ENCODE measurements around the gene TCTN2.

TCTN2 gene

DNA sequence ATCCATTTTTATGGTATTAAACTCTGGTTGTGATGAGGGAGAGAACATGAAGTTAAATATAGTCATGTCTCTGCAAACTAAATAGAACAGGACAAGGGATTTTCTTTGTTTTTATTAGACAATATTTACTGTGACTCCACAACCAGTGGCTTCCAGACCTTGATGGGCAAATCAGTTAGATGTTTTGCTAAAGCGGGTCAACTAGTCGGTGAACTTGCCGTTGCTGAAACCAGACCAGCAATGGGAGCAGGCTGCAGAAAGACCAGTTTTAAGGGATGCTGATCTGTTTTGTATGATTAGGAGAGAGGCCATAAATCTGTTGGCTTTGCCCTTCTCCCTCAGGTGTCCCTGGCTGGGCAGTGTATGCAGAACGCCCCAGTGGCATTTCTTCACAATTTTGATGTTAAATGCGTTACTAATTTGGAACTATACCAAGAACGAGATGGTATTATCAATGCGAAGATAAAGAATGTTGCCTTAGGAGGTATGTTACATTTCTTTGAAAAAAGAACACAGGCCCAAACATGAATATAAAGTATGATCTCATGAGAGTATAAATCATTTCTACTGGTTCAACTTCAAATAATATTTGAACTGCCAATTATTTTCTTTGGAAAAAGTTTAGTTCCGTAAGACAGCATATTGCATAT lies 19.4 kb downstream of the TCTN2 start:
- DNase-seq = no peak

DNA sequence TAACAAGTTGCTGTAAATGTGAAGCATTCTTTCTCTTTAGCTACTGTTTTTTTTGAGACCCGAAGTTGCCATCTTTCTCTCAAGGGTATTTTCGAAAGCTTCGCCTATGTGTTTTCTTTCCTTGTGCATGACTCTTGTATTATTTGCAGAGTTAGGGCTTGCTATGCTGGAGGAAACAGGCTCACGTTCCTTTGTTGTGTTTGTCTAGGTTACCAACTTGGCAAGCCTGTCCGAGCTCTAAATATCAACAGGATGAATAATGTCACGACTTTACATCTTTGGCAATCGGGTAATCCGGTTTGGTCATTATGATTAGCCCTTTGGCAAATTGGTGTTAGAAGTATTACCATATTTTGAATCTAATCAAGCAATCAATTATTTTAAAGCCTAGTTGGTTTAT lies 25.3 kb downstream of the TCTN2 start:
- DNase-seq = no peak

DNA sequence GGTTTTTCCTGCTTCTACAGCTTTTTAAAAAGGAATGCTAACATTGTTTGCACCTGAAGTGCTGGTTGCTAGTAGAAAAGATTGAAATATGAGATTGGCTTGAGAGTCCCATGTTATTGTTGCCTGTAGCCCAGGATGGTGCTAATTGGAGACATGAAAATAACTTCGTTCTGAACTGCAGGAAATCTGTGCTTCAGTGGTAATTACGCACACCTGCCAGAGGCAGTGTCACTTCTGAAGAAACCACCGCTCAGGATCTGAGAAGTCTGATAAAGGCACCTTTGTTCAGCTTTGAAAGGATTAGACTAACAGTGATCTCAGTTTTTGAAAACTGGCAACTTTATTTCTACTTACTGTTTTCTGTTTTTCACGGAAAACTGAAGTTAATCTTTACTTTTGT lies 25.7 kb downstream of the TCTN2 start:
- DNase-seq = no peak

DNA sequence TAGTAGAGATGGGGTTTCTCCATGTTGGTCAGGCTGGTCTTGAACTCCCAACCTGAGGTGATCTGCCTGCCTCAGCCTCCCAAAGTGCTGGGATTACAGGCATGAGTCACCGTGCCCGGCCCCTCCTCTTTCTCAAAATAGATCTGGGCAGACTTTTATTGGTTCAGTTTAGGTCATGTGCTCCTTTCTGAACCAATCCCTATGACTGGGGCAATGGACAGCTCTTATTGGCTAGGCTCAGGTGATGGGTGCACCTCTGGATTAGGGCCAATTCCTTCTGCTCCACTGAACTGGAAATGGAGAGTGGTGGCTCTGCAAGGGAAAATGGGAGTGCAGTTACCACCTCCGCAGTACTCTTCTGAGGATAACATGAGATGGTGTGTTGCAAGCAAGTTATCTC lies 35.0 kb downstream of the TCTN2 start:
- DNase-seq = no peak

DNA sequence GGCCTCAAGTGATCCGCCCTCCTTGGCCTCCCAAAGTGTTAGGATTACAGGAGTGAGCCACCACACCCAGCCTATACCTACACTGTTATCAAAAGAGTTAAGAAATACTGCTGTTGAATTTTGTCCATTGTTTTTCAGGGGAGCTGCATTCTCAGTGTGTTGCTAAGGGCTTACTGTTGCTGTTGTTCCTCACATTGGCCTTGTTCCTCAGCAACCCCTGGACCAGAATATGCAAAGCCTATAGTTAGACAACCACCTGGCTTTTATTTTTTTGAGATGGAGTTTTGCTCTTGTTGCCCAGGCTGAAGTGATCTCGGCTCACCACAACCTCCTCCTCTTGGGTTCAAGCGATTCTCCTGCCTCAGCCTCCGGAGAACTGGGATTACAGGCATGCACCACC lies 36.6 kb downstream of the TCTN2 start:
- DNase-seq = no peak

DNA sequence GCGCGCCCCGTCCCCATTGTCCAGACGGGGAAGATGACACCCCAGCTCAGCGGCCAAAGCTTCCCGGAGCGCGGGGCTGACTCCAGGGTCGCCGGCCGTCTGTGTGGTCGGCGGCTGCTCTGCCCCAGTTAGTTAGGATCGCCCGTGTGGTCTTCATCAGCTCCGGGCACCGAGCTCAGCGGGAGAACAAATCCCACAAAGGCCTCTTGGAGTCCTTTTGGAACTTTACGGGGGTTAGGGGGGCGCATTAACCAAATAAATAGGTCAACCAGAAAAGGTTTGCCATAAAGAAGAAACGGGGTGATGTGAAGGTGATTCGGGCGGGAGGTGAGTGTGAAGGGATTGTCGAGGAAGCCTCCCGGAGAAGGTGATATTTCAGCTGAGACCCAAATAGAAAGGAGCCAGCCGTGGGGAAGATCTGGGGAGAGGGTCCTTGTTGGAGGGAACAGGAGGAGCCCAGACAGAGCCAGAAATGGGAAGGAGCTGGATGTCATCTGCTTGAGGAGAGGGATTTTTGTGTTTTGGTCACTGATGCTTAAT lies 41.9 kb downstream of the TCTN2 start:
- no peak for DNase-seq

DNA sequence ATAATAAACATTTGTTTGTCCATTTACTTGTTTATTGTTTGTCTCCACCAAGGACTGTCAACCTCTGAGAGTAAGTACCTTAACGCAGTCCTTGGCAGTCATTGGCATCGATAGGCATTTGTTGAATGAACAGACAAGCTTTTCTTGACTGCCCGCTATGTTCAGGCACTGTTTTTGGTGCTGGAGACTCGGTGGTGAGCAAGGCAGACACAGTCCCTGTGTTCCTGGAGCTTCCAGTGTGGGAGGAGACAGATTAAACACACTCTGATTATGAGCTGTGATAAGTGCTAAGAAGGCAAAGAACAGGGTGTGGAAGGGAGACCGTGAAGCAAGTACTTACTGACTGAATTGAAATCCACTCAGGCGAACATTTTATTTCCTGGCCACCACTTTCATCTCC lies 42.5 kb downstream of the TCTN2 start:
- no peak for DNase-seq

DNA sequence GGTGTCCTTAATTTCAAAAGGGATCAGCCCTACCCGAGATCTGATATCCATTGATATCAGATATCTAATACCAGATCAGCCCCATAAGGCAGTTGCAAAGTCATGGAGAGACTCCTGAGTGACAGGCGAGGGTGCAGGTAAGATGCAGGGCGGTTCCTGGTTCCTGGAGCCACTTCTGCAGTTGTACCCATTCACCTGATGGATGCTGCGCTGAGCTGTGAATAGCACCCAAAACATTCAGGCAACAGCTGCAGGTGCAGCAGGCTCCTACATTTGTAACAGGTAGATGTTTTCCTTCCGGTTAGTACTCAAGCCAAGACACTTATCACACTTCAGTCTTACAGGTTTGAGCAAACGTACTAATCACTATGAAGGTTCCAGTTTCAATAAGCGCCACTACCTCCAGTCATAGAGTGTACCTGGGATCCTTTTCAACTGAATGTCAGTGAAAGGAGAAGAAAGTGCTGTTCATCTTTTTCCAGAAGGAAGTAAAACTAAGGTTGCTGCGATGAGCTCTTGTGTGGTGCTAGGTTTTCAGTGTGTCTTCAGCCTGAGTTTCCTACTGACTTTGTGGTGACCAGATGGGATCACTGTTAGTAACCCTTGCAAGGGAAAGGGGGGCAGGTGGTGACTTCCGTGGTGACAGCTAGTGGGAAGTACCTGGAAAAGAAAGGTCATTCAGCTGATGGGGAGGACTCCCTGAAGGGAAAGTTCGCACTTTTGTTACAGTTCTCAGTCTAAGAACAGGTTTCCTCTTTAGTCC lies 43.1 kb downstream of the TCTN2 start:
- peak; percentile 12 for DNase-seq

DNA sequence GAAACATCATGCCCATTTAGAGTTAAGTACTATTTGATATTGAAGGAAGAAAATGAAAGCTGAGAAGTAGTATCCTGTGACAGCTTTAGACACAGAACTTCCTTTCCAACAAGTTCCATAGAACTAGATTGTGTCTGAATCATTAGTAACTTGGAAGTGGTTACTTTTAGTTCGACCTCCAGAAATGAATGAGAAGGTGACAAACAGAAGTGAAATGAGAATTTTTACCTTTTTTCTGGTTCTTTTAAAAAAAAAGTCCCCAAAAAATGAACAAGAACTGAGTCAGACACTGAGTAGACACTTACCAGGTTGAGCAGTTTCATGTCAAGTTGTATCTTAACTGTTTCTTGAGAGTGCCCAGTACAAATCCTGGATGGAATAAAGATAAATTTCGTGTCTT lies 44.3 kb downstream of the TCTN2 start:
- DNase-seq = no peak

DNA sequence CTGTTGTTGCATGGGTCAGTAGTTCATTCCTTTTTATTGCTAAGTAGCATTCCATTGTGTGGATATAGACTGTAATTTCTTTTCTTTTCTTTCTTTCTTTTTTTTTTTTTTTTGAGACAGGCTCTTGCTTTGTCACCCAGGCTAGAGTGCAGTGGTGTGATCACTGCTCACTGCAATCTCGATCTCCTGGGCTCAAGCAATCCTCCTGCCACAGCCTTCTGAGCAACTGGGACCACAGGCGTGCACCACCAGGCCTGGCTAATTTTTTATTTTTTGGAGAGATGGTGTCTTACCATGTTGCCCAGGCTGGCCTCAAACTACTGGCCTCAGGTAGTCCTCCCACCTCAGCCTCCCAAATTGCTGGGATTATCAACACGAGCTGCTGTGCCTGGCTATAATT lies 46.4 kb downstream of the TCTN2 start:
- no peak for DNase-seq

DNA sequence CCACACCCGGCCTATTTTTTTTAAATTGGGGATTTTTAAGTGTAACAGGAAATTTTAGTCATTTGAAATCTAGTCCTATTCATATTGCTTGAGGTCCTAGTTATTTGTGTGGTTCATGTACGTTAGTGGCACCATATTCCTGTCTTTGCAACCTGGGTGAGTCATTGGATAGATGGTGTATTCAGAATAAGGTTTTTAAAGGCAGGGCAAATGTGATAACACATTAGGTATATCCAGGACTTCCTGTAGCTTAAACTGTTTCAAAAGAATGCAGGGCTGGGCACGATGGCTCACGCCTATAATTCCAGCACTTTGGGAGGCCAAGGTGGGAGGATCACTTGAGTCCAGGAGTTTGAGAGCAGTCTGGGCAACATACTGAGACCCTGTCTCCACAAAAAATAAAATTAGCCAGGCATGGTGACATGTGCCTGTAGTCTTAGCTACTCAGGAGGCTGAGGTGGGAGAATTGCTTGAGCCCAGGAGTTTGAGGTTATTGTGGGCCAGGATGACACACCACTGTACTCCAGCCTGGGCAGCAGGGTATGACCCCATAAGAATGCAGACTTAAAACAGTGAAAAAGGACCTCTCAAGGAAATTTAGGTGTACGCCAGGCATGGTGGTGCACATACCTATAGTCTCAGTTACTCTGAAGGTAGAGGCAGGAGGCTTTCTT lies 49.4 kb downstream of the TCTN2 start:
- DNase-seq = no peak

DNA sequence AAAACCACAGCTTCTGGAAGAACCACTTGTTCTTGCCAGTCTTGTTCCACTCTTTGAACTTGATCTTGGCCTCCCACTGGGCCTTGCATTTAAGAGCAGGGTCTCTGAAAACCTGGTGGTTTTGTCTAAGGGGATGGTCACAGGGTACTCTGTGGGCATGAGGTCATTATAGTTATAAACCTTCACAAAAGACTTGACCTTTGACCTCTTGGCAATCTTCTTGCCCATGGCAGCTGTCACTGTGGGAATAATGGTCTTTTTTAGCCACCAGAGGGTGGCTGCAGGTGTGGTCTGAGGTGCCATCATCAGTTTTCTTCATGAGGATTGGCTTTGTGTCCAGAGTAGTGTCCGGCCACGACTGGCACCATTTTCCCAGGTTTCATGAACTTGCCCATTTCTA lies 50.3 kb downstream of the TCTN2 start:
- DNase-seq = no peak

DNA sequence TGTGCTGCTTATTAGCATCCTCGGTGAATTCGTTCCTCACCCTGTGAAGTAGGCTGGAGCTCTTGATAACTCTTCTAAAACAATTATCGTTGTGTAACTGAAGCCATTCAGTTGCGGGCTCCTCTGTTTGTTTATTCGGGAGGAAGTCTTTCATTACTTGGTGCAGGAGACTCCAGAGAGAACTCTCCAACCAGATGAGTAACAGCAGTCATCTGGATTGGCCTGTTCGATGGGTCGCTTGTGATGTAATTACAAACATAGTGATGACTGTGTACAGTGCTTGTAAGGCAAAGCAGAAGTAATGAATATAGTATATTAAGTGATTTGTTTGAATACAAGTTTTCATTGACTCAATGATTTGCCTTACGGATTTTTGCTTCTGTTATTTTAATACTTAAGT lies 52.1 kb downstream of the TCTN2 start:
- DNase-seq = no peak

DNA sequence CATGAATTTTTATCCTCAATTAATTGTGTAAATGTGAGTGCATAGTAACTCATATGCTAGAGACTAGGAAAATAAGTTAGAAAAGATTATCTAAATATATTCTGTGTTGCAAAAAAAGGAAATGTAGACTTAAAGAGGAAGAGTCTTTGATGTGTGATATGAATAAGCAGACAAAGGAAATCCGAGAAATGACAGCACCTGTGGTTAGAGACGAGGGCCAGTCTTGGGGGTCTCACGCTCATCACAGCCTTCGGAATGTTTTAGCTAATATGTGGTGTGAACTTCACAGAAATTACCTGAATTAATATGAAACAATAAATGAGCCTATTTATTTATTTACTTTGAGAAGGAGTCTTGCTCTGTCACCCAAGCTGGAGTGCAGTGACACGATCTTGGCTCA lies 52.9 kb downstream of the TCTN2 start:
- DNase-seq = peak; percentile 15

DNA sequence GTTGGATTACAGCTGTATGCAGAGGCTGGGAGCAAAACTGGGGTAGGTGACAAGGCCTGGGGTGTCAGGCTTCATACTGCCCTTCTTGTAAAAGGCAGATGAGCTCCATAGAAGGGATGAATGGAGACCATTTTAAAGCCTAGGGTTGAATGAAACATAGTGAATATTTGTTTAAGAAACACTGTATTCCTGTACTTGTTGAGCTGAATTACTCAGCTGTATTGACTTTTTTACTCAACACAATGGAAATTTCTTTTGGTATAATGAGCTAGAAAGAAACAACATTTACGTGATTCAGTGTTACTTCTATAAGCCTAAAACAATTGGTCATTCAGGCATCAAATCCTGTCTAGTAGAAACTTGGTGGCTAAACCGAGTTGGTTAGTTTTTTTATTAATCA lies 55.3 kb downstream of the TCTN2 start:
- DNase-seq = no peak

DNA sequence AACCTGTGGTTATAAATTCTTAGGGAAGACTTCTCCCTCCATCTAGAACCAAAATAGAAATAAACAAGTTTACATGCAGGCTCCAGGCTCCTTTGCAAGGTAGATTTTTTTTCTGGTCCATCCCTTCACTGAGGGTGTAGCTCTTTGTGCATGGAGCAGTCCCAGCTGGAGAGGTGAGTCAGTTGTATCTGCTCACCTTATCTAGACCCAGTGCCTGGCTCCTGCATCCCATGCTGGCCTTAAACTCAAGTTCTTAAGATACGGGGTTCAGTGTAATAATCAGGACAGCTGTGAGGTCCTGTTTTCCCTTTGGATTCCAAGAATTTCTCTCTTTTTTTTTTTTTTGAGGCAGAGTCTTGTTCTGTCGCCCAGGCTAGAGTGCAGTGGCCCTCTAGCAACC lies 56.0 kb downstream of the TCTN2 start:
- no peak for DNase-seq

DNA sequence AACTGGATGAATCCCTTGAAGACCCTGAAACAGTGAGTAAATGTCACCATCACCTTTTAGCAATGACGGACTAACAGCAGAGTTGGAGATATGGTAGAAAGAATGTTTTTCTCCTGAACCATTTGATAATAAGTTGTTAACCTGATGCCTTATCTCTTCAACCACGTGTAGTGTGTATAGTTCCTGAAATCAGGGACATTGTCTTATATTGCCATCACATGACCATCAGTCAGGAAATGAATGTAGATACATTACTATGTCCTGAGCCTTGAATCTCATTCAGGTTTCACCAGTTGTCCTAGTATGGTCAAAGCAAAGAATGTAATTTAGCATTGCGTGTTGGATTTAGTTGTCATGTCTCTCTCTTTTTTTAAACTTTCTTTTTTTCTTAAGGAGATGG lies 57.0 kb downstream of the TCTN2 start:
- no peak for DNase-seq

DNA sequence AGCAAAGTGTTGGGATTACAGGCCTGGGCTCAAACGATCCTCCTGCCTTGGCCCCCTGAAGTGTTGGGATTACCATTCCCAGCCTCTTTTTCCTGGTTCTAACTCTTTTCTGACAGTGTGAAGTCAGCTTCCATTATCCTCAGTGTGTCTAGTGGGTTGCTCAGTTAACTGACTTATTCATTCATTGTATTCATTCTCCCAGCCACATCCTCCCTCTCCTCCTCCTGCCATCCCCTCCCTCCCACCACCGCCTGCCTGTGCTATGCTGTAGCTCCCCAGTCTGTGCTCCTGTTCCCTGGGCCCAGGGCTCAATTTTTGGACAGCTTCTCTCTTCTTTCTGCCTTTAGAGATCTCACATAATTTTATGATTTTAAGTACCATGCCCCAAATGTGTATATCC lies 60.7 kb downstream of the TCTN2 start:
- DNase-seq = no peak

DNA sequence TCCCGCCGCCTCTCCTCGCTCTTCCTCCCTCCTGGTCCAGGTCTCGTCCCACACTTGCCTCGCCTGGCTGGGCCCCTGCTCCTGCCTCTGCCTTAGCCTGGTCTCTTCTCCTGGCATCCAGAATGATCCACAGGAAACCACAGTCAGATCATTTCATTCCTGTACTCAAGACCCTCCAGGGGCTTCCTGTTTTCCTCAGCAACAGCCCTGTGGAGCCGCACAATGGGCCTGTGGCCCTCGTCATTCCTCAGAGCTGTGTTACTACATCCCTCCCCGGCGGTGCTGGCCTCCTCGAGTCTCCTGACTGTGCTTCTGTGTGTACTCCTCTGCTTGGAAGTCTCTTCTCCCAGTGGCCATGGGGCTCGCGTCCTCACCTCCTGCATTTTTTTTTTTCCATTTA lies 61.3 kb downstream of the TCTN2 start:
- no peak for DNase-seq

DNA sequence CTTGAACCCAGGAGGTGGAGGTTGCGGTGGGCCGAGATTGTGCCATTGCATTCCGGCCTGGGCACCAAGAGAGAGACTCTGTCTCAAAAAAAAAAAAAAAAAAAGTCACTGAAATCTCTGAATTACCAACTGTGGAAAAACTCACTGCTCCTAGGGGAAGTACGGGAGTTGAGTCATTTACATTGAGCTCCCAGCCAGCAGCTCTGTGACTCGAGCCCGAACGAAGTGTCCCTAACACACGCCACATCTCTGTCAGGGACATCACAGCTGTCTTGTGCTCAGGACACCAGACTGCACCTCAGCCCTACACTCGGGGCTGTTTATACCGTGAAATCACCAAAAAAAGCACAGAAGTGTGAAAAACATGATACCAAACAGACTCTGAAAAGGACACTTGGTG lies 62.3 kb downstream of the TCTN2 start:
- DNase-seq = no peak

DNA sequence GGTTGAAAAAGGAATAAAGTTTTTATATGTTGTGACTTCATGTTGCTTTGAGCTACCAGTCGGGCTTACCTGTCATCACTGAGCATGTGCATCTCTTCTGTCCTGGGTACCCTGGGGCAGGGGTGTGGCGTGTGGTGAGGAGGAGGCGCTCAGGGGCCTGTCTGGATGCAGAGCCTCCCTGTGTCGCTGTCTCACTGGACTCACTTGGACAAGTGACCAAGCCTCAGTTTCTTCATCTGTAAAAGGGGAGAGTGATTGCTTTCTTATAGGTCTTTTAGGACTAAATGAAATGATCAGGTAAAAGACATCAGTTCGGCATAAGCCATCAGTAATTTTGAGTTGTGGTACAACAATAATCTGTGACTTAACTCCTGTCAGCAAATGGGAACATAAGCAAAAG lies 63.4 kb downstream of the TCTN2 start:
- DNase-seq = no peak

DNA sequence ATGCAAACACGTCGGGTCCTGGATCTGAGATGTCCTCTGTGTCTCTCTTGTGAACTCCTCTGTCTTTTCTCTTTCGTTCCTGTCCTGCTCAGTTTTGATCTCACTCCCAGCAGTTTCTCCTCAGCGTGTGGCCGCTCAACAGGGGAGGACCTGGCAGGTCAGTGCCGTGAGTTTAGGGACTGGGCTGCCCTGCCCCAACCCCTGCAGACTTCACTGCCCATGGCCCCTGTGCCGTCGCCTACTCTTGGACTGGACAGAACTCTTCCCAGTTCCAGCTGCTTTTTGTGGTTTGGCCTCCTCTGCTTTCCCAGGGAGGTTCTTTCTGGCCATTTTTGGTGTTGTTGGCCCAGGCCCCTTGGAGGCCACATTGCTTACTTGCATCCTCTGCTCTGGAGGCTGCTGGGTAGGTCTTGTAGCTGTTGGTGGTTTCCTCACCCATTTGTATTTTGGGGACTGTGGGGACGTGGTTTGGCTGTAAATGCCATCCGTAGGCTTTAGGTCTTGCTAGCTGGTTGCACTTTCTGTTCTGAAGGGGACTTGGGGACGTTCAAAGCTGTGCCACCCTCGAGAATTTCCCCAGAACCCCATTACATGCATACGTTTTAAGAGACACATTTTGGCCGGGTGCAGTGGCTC lies 71.1 kb downstream of the TCTN2 start:
- DNase-seq = peak; percentile 40

DNA sequence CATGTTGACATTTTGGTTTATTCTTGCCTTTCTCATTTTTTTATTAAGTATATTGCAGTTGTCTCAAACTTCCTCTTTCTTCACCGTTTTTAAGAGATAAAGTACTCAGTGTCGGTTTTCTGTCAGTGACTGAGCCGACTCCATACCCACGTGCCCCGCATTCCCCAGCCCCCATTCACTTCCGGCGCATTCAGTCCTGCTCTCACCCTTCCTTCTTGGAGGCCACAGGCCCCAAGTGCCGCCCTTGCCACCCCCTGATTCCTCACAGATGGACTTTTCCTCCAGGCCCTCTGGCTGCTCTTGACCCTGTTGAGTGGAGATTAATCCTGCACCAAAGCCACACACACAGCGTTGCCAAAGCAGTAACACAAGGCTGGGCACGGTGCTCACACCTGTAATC lies 72.1 kb downstream of the TCTN2 start:
- no peak for DNase-seq

DNA sequence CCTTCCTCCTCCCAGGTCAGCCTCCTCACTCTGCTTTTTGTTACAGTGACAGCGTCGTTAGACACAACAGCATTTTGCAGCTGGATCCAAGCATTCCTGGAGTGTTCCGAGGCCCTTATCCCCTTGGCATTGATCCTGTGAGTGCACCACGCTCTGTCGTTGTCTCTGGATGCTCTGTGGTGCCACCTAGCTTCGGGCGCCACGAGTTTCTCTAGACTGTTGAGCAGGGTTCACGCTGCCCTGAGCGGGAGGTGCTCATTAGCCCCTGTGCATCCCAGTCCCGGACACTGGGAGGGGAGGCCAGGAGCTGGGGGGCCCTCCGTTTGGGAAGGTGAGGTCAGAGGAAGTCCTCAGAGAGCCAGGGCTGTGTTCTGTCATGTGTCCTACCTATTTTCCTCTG lies 73.9 kb downstream of the TCTN2 start:
- DNase-seq = no peak

Measured in CD4-positive, alpha-beta T cell treated with Interleukin-21 for 1 hour (primary cell).